Astrocyte of the cerebellum (primary cell): ENCODE data around the gene RAB6A.

Source experiments
- DNase-seq: peaks from one replicate; pipeline ENCODE4 v3.0.0-alpha.2; 2011; ENCODE audit warnings: low read depth
- H3K4me3 ChIP-seq: 2 replicates; pipeline ENCODE4 v1.5.1; 2011; ENCODE audit warnings: mild to moderate bottlenecking, low read depth, low read length, moderate library complexity
- CTCF ChIP-seq: IDR thresholded peaks from 2 replicates; pipeline ENCODE4 v1.5.1; 2012; ENCODE audit warnings: low read length, low read depth, moderate library complexity, mild to moderate bottlenecking; ENCODE audit errors: missing control alignments
- in situ Hi-C: cut with HindIII; loops from 2 replicates; pipeline ENCODE4 v1.10.0; 2017; ENCODE audit warnings: low sequenced_read_pairs

Gene RAB6A

GRCh38 chr11:73760679-73761402 lies at the start of gene RAB6A:
Gene RAB6A, minus strand, starts transcription at chr11:73761074. Its CDS starts 439 bp downstream, at chr11:73760635.
- peak; percentile 29 for TF ChIP-seq CTCF
- in situ Hi-C loops, result no loop called here
- peak; percentile 99 for DNase-seq
- H3K4me3 ChIP-seq, result peak within 1 kb of the TSS; percentile 88

- peak; percentile 6 for DNase-seq
- TF ChIP-seq CTCF, result no peak
- in situ Hi-C loops, result no loop called here
- no peak overlapping the region for H3K4me3 ChIP-seq
These were observed 49.8 kb upstream of the RAB6A start for GRCh38 chr11:73810637-73811036.

- in situ Hi-C loops, result no loop called here
- no peak overlapping the region for H3K4me3 ChIP-seq
- TF ChIP-seq CTCF, result no peak
- DNase-seq, result no peak
These were observed 47.2 kb upstream of the RAB6A start for GRCh38 chr11:73808052-73808451.

- no peak overlapping the region for H3K4me3 ChIP-seq
- DNase-seq, result no peak
- TF ChIP-seq CTCF, result no peak
- in situ Hi-C loops, result no loop called here
These were observed 43.8 kb upstream of the RAB6A start for GRCh38 chr11:73804712-73805111.

- TF ChIP-seq CTCF, result no peak
- DNase-seq, result no peak
- no peak overlapping the region for H3K4me3 ChIP-seq
- in situ Hi-C loops, result no loop called here
These were observed 40.3 kb upstream of the RAB6A start for GRCh38 chr11:73801136-73801535.

- no peak overlapping the region for H3K4me3 ChIP-seq
- TF ChIP-seq CTCF, result no peak
- DNase-seq, result no peak
- in situ Hi-C loops, result no loop called here
These were observed 39.5 kb upstream of the RAB6A start for GRCh38 chr11:73800276-73800806.
